Mucosa of stomach (tissue), 1 donor: Measurements from ENCODE around the gene BCAP31.

Source experiments
- H3K27me3 ChIP-seq: one replicate; pipeline ENCODE4 v1.7.0; 2013; ENCODE audit warnings: mild to moderate bottlenecking, low read length; ENCODE audit not compliant: control insufficient read depth, insufficient read depth
- H3K36me3 ChIP-seq: one replicate; pipeline ENCODE4 v1.7.0; 2013; ENCODE audit warnings: low read length; ENCODE audit not compliant: control insufficient read depth, insufficient read depth
- H3K4me1 ChIP-seq: one replicate; pipeline ENCODE4 v1.7.0; 2013; ENCODE audit warnings: mild to moderate bottlenecking, low read length; ENCODE audit not compliant: control insufficient read depth, insufficient read depth
- H3K4me3 ChIP-seq: one replicate; pipeline ENCODE4 v1.7.0; 2013; ENCODE audit warnings: low read length
- H3K9ac ChIP-seq: one replicate; pipeline ENCODE4 v1.7.0; 2013; ENCODE audit warnings: mild to moderate bottlenecking, low read length, moderate library complexity
- H3K9me3 ChIP-seq: one replicate; pipeline ENCODE4 v1.7.0; 2013; ENCODE audit warnings: mild to moderate bottlenecking, low read length, moderate library complexity; ENCODE audit not compliant: control insufficient read depth
- donor health status: Pancreatic carcinoma.

BCAP31 gene

DNA sequence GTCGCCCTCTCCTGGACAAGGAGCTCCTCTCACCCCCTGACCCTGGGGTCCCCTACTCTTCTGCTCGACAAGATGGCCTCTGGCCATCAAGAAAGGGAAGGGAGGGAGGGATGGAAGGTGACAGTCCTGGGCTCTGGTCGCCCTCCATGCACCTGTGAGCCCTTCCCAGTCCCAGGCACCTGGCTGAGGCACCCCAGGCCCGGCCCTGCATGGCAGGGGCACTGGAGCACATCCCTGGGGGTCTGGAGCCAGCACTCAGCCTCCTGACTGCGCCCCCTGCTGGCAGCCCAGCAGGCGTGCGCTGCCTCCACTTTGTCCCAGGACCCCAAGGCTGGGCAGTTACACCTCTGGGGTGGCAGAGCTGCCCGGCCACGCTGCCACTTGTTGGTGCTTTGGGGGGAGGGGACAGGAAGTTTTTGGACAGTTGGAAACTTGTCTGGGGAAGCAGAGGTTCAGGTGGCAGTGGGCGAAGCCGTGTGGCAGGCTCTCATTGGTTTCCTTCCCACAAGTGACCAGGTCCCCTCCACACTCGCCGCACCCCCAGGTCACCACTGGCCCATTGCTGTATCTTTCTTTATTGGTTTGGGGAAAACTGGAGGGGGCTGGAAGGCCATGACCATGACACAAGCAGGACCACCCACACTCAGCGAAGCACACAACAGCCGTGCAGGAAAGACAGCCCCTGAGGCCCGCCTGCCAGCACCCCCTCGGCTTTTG is 54.9 kb downstream of the BCAP31 start:
- H3K9me3 ChIP-seq, result no peaks in the 10 kb centered on the region
- H3K36me3 ChIP-seq, result no peaks in the 10 kb centered on the region
- H3K4me3 ChIP-seq, result no peak overlapping the region
- no peaks in the 10 kb centered on the region for H3K4me1 ChIP-seq
- no peak overlapping the region for H3K9ac ChIP-seq
- peaks cover 12% of the 10 kb centered on the region for H3K27me3 ChIP-seq

DNA sequence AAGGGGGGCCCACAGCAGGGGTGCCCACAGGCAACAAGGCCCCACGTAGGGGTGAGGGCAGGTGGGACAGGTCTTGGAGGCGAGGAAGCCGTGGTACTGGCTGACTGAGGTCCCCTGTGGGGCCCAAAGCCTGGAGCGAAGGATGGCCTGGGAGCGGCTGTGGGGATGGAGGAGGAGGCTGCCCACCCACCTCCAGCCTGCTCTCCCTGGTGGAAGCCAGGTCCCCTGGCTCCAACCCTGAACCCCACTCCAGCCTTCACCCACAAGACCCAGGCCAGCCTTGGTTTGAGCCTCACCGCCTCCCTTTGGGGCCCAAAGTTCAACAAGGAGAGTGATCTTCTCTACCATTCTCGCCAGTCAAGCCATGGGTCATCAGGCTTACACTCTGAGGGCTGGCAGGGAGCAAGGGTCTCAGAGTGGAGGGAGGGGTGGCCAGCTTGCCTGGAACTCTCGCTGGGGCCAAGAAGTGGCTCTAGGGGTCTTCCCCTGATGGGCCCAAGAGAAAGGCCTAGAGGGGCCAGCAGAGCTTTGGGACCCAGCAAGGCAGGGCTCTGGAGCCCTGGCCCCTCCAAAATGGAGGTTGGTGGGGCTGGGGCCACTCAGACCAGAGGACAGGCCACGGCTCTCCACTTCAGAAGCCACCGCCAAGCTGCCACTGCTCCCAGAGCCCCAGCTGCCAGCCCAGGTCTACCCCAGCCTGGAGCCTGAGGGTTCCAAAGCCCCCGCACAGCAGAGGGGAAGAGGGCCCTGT is 55.6 kb downstream of the BCAP31 start:
- H3K27me3 ChIP-seq, result peaks cover 8% of the 10 kb centered on the region
- no peaks in the 10 kb centered on the region for H3K4me1 ChIP-seq
- H3K4me3 ChIP-seq, result no peak overlapping the region
- H3K36me3 ChIP-seq, result no peaks in the 10 kb centered on the region
- H3K9me3 ChIP-seq, result no peaks in the 10 kb centered on the region
- no peak overlapping the region for H3K9ac ChIP-seq

DNA sequence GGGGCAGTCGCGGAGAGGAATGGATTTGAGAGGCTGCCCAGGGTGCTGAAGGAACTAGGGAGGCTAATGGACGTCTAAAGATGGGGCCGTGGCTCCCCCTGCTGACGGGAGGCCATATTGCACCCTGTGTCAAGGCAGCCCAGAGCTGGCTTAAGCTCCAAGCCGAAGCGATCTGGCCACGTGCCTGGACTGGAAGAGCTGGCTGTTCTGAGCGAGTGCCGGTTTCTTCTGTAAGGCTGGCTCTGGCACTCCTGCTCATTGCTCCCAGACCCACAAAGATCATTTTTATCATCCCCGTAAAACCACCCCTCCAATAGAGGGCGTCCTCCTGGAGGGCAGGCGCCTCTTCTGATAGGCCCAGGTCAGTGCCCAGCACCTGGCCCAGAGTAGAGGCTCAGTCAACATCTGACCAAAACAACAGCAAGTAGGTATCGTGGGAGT is 56.2 kb downstream of the BCAP31 start:
- H3K9ac ChIP-seq, result no peak overlapping the region
- no peak overlapping the region for H3K4me3 ChIP-seq
- no peaks in the 10 kb centered on the region for H3K36me3 ChIP-seq
- peaks cover 5% of the 10 kb centered on the region for H3K27me3 ChIP-seq
- H3K4me1 ChIP-seq, result no peaks in the 10 kb centered on the region
- no peaks in the 10 kb centered on the region for H3K9me3 ChIP-seq

DNA sequence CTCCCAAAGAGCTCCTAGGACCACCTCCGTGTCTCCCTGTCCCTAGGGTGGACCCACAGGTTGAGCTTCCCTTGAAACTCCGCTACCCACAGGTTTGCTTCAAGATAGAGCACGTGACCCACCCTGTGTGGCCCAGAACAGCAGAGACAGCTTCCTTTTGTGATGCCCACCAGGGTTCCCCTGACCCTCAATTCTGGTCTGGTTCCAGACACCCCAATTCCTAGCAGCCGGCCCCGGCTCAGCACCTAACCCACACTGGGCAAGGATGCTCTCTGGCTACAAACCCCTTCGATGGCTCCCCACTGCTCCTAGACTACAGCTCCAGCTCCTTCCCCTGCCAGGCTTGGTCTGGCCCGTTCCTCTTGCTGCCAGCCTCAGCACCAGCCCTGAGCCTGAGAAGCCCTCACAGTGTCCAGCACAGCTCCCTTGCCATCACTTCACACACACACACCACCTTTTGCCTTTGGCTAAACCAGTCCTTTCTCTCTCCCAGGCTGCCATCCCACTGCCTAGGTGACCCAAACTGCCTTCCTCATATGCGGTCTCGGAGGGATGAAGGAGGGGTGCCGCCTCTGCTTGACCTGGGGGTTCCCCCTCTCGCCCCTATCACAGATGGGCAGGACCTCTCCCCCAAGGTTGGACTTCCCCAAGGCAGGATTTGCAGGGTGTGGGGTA is 56.8 kb downstream of the BCAP31 start:
- Histone ChIP-seq H3K9me3 (no peaks in the 10 kb centered on the region), H3K36me3 (no peaks in the 10 kb centered on the region), H3K4me1 (no peaks in the 10 kb centered on the region), H3K9ac (no peak overlapping the region), H3K27me3 (peaks cover 3% of the 10 kb centered on the region), H3K4me3 (no peak overlapping the region)

DNA sequence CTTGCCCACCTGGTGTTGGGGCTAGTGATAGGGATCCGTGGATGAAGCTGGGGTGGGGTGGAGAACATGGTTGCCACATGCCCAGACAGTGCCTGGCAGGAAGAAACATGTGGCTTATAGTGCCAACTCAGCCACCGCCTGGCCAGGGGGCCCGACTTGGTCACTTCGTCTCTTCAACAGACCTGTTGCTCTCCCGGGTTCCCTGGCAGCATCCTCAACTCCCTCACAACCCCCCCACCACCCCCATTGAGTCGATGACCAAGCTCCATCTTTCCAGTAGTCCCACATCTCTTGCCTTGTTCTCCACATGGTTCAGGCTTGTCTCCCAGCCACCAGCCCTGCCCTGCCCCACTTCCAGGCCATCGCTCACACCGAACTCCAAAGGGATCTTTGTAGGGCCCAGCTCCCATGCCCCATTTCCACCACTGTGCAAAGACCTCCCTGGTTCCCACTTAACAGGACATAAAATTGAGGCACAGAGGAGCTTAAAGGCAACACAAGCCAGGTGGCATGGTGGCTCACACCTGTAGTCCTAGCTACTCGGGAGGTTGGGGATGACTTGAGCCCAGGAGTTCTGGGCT is 58.4 kb downstream of the BCAP31 start:
- H3K4me3 ChIP-seq, result no peak overlapping the region
- H3K4me1 ChIP-seq, result no peaks in the 10 kb centered on the region
- no peaks in the 10 kb centered on the region for H3K36me3 ChIP-seq
- H3K9ac ChIP-seq, result no peak overlapping the region
- no peaks in the 10 kb centered on the region for H3K9me3 ChIP-seq
- H3K27me3 ChIP-seq, result peaks cover 8% of the 10 kb centered on the region

DNA sequence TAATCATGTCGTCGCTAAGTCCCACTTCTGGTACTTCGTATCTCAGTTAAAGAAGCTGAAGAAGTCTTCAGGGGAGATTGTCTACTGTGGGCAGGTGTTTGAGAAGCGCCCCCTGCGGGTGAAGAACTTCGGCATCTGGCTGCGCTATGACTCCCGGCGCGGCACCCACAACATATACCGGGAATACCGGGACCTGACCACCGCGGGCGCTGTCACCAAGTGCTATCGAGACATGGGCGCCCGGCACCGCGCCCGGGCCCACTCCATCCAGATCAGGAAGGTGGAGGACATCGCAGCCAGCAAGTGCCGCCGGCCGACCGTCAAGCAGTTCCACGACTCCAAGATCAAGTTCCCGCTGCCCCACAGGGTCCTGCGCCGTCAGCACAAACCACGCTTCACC is 61.9 kb downstream of the BCAP31 start:
- no peaks in the 10 kb centered on the region for H3K9me3 ChIP-seq
- no peak overlapping the region for H3K4me3 ChIP-seq
- H3K4me1 ChIP-seq, result no peaks in the 10 kb centered on the region
- no peaks in the 10 kb centered on the region for H3K36me3 ChIP-seq
- H3K9ac ChIP-seq, result no peak overlapping the region
- H3K27me3 ChIP-seq, result peaks cover 8% of the 10 kb centered on the region

DNA sequence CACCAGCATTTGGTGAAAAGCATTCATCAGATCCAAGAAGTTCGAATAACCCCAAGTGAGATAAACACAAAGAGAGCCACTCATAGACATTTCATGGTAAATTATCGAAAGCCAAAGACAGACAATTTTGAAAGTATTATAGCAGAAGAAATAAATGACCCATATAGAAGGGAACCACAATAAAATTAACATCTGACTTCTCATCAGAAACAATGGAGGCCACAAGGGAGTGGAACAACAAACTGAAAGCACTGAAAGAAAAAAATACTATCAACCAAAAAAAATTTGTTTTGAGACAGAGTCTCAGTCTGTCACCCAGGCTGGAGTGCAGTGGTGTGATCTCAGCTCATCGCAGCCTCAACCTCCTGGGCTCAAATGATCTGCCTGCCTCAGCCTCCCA is 64.9 kb downstream of the BCAP31 start:
- Histone ChIP-seq H3K36me3 (no peaks in the 10 kb centered on the region), H3K9me3 (no peaks in the 10 kb centered on the region), H3K4me1 (no peaks in the 10 kb centered on the region), H3K4me3 (no peak overlapping the region), H3K27me3 (peaks cover 8% of the 10 kb centered on the region), H3K9ac (no peak overlapping the region)

DNA sequence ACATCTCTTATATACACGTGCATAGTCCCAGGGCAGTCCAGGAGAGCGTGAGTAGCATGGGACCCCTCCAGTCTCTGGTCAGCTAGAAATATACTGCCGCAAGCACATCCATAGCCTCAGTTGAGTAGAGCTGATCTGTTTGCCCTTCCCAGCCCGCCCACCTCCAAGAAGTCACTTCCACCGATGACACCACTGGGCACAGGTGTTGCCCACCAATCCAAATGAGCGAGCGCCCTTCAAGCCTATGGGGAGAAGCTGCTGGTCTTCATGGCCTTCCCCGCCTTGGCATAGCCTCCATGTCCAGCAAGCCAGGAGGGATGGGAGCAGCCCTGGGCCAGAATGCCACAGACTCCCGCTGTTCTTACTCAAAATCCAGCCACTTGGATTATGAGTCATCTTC is 67.0 kb downstream of the BCAP31 start:
- Histone ChIP-seq H3K9ac (no peak overlapping the region), H3K9me3 (no peaks in the 10 kb centered on the region), H3K4me3 (no peak overlapping the region), H3K27me3 (peaks cover 6% of the 10 kb centered on the region), H3K4me1 (no peaks in the 10 kb centered on the region), H3K36me3 (no peaks in the 10 kb centered on the region)

DNA sequence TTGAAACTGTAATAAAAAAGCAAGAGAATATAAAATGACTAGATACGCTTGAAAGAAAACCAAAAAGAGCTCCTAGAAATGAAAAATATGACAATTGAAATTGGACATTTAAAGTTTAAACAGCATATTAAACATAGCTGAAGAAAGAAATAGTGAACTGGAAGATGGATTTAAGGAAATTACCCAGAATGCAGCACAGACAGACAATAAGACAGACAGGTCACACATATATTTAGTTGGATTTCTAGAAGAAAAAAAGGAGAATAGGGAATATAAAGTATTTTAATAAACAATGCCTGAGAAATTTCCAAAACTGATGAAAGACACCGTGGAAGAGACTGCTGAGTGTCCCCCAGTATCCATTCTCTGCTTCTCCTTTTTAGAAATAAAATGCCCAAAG is 70.6 kb downstream of the BCAP31 start:
- H3K4me3 ChIP-seq, result no peak overlapping the region
- H3K9me3 ChIP-seq, result no peaks in the 10 kb centered on the region
- no peak overlapping the region for H3K9ac ChIP-seq
- no peaks in the 10 kb centered on the region for H3K36me3 ChIP-seq
- no peaks in the 10 kb centered on the region for H3K4me1 ChIP-seq
- H3K27me3 ChIP-seq, result peaks cover 9% of the 10 kb centered on the region

DNA sequence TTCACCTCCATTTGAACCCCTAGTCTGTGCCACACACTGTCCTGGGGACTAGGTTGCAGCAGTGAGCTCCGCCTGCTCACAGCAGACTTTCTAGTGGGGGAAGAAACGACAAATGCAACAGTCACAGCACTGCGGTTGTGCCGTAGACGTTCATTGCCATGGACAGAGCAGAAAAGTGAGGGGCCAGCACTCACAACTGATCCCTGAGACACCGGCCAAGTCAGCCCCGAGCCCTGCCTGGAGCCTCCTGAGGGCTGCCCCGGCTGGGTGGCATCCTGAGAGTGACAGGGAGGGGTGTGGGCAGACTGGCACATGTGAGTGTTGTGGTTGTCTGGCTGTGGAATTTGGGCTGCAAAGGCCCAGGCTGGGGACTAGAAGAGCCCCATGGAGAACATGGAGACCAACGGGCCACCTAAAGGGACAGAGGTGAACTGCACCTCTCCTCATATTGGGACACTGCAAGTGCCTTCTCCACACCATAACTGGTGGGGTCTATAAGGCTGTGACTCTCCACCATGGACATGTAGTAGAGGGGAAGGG is 72.6 kb downstream of the BCAP31 start:
- Histone ChIP-seq H3K36me3 (no peaks in the 10 kb centered on the region), H3K4me1 (no peaks in the 10 kb centered on the region), H3K27me3 (peaks cover 26% of the 10 kb centered on the region), H3K4me3 (no peak overlapping the region), H3K9me3 (no peaks in the 10 kb centered on the region), H3K9ac (no peak overlapping the region)

DNA sequence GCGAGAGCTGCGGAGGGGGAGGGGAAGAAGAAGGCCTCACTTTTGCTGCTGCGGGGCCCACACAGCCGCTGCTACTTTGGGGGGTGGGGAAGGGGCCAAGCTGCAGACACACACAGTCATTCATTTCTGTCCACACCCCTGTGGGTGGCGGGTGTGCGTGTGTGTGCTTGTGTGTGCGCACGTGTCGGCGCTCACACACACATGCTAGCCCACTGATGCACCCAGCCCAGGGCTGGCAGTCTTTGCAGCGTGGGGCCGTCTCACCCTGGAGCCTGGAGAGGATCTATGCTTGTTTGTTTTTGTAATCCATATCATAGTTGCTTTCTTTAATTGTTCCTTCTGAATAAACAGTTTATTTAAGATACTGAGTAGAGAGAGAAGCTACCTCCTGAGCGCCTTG is 73.2 kb downstream of the BCAP31 start:
- H3K4me1 ChIP-seq, result no peaks in the 10 kb centered on the region

More for the DNA sequence above, 73.2 kb downstream of the BCAP31 start:
- Histone ChIP-seq H3K9me3 (no peaks in the 10 kb centered on the region), H3K4me3 (no peak overlapping the region), H3K27me3 (peaks cover 32% of the 10 kb centered on the region), H3K36me3 (no peaks in the 10 kb centered on the region), H3K9ac (no peak overlapping the region)
